Stimulated activated CD4-positive, alpha-beta T cell treated with anti-CD3 and anti-CD28 coated beads, Interleukin-2, amount 100 ng/mL, for 4 hours (primary cell): ENCODE measurements around the gene GIGYF1.
A peak's percentile ranks its signal among the peaks of the same experiment; 100 is the strongest.

ENCODE experiments used
- DNase-seq: peaks from one replicate; pipeline ENCODE4 v3.0.0-alpha.2; 2020; ENCODE audit warnings: low read depth

The GIGYF1 gene

GRCh38 chr7:100683659-100684533 is 10.2 kb downstream of the GIGYF1 start:
- DNase-seq: no peak

GRCh38 chr7:100682991-100683658 is 10.9 kb downstream of the GIGYF1 start:
- no peak for DNase-seq

GRCh38 chr7:100682228-100682741 is 11.8 kb downstream of the GIGYF1 start:
- DNase-seq: peak; percentile 34

DNA sequence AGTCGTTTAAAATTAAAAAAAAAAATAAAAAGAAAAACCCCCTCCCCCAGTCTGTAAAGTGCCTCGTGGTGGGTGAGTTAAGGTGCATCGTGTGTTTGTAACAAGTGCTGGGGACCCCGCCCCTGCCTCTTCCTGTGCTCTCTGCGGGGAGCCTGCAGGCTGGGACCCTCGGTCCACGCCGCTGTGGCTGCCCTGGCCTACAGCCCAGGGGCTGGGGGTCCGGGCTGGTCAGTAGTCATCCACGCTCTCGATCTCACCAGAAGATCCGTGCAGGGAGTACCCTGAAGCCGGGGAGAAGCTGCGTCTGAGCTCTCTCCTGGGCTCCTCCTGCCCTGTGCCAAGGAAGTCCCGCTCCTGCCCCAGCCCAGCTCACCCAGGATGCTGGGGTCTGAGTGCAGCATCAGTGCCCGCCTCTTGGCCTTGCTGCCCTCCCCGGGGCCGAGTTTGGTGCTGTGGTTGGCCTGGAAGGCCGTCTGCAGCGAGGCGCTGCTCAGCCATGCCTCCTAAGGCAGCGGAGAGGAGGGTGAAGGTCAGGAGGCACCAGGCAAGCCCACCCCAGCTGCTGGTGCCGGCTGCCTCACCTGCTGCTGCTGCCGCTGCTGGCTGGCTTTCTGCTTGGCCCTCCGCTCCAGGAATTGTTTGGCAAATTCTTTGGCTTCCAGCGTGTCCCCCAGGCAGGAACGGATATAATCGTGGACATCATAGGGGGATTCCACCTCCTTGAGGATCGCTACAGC is 12.4 kb downstream of the GIGYF1 start:
- no peak for DNase-seq

DNA sequence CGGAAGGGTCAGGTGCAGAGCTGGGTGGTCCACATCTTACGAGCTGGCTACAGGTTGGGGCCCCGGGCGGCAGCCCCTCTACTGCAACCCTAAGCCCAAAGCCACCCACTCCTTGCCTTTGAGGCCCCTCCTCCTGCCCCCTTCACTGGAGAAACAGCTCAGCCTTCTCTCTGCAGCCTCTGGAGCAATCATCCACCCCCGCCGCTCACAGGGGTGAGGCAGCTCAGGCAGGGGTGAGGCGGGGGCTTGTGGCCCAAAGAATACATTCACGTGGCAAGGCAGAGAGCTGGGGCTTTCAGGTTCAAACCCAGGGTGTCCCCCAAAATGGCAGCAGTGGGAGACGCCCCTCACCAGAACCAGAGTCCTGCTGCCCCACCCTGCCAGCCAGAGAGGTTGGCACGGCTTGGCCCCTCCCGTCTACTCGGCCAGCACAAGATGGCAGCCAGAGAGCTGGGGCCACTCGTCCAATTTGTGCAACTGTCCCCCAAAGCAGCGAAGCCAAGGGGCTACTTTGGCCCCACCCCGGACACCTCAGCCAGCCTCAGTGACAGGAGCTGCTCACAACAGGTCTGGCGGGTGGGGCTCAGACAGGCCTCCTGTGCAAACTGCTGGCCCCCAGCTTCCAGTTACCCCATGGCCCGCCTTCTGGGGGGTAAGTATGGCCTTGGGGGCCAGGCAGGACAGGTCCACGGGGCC is 13.3 kb downstream of the GIGYF1 start:
- DNase-seq: no peak

DNA sequence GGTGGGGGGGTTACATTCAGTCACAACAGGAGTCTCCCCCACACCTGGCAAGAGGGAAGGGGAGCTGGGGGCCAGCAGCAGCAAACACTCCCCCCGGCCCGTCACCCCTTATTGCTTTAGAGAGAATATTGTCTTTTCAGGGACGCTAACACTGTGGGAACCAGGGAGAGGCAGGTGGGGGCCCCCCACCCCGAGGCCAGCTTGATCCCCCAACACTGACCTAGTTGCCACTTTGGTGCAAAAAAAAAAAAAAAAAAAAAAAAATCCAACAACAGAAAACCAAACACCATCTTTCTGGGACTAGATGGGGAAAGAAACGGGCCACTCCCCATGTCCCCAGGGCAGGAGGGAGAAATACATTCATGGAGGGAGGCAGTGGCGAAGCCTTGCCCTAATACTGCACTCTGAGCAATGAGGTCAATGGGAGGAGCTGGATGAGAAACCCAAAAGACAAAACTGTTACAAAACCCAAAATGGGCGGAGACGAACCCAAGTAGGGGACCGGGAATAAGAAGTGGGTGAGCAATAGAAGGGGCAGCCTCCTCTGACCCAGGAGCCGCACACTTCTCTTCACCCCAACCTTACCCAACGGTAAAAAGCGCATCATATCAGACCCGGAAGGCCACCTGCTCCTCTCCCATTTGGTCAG is 14.0 kb downstream of the GIGYF1 start:
- no peak for DNase-seq

DNA sequence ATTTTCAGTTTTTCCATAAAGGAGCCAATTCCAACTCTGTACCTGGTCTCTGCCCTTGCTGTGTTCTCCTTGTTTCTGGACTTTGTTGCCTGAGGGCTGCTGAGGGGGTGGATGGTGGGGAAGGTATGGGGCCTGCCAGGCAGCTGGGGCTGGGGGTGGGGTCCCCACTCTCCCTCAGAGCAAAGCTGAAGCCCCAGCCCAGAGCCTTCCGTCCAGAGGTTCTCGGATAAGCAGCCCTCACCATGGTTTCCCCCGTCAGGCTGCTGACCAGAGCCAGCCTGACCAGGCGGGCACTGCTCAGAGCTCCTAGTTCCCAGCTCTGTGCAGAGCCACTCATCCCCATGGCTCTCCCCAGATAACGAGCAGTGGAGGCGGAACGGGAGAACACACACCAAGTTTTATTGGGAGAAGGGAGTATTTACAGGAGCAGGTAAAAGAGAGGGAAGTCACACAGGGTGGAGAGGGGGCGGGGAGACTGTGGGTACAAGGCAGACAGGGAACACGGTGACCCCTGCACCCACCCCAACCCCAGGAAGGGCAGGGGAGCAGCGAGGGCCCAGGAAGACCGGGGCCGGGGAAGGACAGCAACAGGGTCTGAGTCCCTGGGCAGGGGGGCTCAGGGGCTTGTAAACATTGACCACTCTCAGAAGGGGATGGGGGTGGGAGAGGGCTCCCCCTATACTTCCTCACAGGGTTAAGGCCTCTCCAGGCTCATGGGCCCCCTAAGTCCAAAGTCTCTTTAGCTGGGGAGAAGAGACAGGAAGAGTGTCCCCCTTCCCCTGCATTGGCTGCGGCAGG is 14.7 kb downstream of the GIGYF1 start:
- DNase-seq: no peak

- no peak for DNase-seq
These were observed 15.6 kb downstream of the GIGYF1 start for GRCh38 chr7:100678291-100678984.

DNA sequence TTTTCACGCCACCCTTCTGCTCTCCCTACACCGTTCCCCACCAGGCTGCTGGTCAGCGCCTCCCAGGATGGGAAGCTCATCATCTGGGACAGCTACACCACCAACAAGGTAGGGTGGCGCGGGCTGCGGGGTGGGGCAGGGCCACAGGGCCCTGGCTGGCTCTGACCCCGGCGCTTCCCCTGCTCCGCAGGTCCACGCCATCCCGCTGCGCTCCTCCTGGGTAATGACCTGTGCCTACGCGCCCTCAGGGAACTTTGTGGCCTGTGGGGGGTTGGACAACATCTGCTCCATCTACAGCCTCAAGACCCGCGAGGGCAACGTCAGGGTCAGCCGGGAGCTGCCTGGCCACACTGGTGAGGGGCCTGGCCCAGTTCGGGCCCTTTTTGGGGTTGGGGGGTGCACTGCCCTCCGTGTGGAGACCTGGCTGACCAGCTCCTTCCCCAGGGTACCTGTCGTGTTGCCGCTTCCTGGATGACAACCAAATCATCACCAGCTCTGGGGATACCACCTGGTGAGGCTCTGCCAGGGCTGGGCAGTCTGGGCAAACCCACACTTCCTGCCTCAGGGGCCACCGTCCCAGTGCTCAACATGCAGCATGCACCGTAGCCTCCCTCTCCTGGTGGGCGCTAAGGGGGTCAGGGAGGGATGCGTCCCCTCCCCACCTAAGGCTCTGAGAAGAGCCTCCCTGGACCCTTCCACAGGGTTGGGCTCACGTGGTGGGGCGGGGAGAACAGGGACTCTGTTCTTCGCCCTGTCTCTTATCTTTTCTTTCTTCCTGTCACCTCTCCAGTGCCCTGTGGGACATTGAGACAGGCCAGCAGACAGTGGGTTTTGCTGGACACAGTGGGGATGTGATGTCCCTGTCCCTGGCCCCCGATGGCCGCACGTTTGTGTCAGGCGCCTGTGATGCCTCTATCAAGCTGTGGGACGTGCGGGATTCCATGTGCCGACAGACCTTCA is 16.5 kb downstream of the GIGYF1 start:
- DNase-seq: no peak

- no peak for DNase-seq
These were observed 17.3 kb downstream of the GIGYF1 start for GRCh38 chr7:100676501-100677306.

DNA sequence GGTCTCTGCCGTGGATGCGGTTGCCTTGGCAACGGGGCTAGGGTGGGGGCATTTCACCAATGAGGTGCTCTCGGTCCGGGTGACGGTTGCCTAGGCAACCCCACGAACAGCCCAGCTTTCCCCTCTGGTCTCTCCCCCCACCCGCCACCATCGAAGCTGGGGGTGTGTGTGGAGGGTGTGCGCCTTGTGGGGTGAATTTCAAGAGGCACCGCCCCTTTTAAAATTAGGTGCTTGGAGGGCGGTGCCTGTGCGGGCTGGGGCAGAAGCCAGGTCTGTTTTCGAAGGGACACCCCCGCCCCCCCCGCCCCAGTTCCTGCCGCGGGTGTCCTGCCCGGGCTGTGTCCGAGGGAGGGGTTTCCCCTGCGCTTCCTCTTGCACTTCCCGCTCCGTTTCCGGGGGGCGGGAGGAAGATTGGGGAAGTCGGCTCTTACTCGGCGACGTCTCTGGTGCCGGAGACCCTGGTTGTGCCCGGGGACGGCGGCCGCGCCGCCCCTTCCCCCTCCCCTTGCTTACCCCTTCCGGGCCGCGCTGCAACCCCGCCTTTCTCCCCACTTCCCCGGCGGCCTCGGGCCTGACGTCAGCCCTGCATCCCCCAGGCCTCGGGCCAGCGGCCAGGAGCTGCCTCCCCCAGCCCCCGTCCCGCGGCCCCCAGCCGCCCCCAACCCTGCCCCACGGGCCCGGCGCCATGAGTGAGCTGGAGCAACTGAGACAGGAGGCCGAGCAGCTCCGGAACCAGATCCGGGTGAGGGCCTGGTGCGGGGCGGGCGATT is 18.3 kb downstream of the GIGYF1 start:
- DNase-seq: peak; percentile 81

DNA sequence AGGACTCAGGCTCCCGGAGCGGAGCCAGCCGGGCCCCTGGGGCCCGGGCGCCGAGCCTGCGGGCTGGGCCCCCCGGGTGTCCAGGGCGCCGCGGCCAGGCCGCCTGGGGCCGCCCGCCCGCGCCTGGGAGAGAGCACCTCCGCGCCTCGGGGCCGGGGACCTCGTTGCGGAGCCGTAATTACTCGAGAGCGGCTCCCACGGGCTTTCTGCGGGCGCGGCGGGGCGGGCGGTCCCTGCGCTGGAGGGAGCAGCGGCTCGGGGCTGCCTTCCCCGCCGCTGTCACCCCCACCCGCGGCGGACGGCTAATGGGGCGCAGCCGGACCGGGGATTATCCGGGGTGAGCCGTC is 19.0 kb downstream of the GIGYF1 start:
- no peak for DNase-seq

GRCh38 chr7:100674411-100675104 is 19.5 kb downstream of the GIGYF1 start:
- DNase-seq: no peak

DNA sequence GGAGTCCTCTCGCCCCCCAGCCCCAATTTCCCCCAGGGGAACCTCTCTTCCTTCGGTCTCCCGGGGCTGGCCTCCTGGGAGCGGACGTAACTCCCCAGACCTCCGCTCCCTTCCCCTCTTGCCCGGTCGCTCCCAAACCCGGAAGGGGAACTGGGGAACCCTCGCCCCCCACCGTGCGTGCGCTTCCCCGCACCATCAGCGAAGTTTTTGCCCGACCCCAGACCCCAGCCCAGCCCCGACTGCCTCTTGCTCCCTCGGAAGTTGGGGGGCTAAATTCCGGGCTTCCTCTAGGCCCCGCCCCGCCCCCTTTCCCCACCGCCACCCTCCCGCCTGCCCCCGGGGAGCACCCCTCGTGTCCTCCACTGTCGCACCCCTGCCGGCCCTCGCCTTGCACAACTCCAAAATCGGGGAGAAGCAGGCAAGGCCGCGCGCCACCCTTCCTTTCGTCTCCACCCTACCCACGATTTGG is 20.1 kb downstream of the GIGYF1 start:
- no peak for DNase-seq

DNA sequence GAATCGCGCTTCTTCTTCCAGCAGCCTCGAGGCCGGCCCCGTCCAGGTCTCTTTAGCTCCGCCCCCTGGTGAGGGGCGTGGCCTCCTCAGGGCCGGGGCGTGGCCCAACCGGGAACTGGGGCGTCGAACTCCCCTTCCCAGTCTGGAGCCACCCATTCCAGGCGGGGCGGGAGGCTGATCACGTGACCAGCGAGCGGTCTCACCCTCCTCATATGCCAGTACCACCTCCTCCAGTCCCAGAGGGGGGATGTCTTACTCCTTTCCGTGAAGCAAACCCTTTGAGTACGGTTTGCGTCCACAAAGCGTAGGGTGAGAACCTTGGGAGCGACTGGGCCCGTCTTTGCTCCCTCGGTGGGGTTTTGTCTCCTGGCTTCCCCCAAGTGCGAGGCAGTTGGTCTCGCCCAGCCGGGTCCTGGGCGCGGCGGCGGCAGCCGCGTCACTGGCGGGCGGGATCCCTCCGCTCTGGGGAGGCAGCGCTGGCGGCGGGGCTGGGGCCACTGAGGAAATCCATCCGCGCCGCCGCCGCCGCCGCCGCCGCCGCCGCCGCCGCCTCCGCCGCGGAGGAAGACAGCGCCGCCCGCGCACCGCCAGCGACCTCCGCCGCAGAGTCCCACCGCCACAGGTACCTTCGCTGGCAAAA is 20.6 kb downstream of the GIGYF1 start, which contains the start of gene GNB2:
Gene GNB2 (plus strand): TSS at position 439 of the 640 bp plus-strand sequence. CDS start 2,526 bp downstream, outside the sequence.
- DNase-seq: peak; percentile 98
